Activated CD4-positive, alpha-beta T cell treated with anti-CD3 and anti-CD28 coated beads for 24 hours (primary cell): Measurements from ENCODE around the gene CAMKK2.
"Not testable (repeated sequence)": the region's sequence is repeated elsewhere in the genome, so short reads cannot be mapped to it uniquely, and the experiment has no call there.

Source experiments
- DNase-seq, 2 donors: peaks; one replicate each; pipeline ENCODE4 v3.0.0-alpha.2; 2020; ENCODE audit warnings: low read depth in 2 of 2

The CAMKK2 gene

GRCh38 chr12:121298411-121298810 is 1.9 kb upstream of the CAMKK2 start:
- DNase-seq: not testable (repeated sequence)

- DNase-seq: peak; percentile 39 to 63
Observed at GRCh38 chr12:121297435-121297991, 1.0 kb upstream of the CAMKK2 start.

- DNase-seq: no peak
Observed at GRCh38 chr12:121295746-121296617, 527 bp downstream of the CAMKK2 start.

- DNase-seq: no peak
Observed at GRCh38 chr12:121295116-121295745, 1.3 kb downstream of the CAMKK2 start.

- DNase-seq: no peak
Observed at GRCh38 chr12:121294151-121294889, 2.2 kb downstream of the CAMKK2 start.

GRCh38 chr12:121293603-121294002 is 2.9 kb downstream of the CAMKK2 start:
- DNase-seq: no peak

GRCh38 chr12:121290410-121290809 is 6.1 kb downstream of the CAMKK2 start:
- no peak for DNase-seq

- DNase-seq: no peak
Observed at GRCh38 chr12:121289962-121290361, 6.5 kb downstream of the CAMKK2 start.

GRCh38 chr12:121288986-121289385 is 7.5 kb downstream of the CAMKK2 start:
- no peak for DNase-seq

- DNase-seq: no peak
Observed at GRCh38 chr12:121288158-121288845, 8.2 kb downstream of the CAMKK2 start.

- no peak for DNase-seq
Observed at GRCh38 chr12:121287267-121287954, 9.1 kb downstream of the CAMKK2 start.

- DNase-seq: no peak
Observed at GRCh38 chr12:121285856-121286255, 10.7 kb downstream of the CAMKK2 start.

GRCh38 chr12:121284551-121285390 is 11.7 kb downstream of the CAMKK2 start:
- no peak for DNase-seq

GRCh38 chr12:121283841-121284240 is 12.7 kb downstream of the CAMKK2 start:
- DNase-seq: no peak

GRCh38 chr12:121283388-121283787 is 13.1 kb downstream of the CAMKK2 start:
- no peak for DNase-seq

- DNase-seq: not testable (repeated sequence)
Observed at GRCh38 chr12:121282910-121283309, 13.6 kb downstream of the CAMKK2 start.

GRCh38 chr12:121282072-121282742 is 14.3 kb downstream of the CAMKK2 start:
- no peak for DNase-seq

- DNase-seq: not testable (repeated sequence)
Observed at GRCh38 chr12:121281116-121281515, 15.4 kb downstream of the CAMKK2 start.

- DNase-seq: not testable (repeated sequence)
Observed at GRCh38 chr12:121280531-121280930, 16.0 kb downstream of the CAMKK2 start.
